Jurkat, Clone E6-1 (cell line): Measurements from ENCODE around the gene DTYMK.
A peak's percentile ranks its signal among the peaks of the same experiment; 100 is the strongest.
"Not testable (repeated sequence)": the region's sequence is repeated elsewhere in the genome, so short reads cannot be mapped to it uniquely, and the experiment has no call there.

Source experiments
- DNase-seq: peaks from one replicate; pipeline ENCODE4 v3.0.0-alpha.2; 2011; ENCODE audit warnings: low read depth, low spot score
- H3K4me3 ChIP-seq: 2 replicates; pipeline ENCODE4 v1.5.1; 2011; ENCODE audit warnings: mild to moderate bottlenecking, low read length, control low read depth, moderate library complexity

Gene DTYMK

GRCh38 chr2:241673797-241674725, 12.6 kb downstream of the DTYMK start:
- DNase-seq = no peak
- no peak overlapping the region for H3K4me3 ChIP-seq

GRCh38 chr2:241673189-241673663, 13.4 kb downstream of the DTYMK start:
- no peak overlapping the region for H3K4me3 ChIP-seq
- no peak for DNase-seq

- no peak overlapping the region for H3K4me3 ChIP-seq
- no peak for DNase-seq
These were observed 14.1 kb downstream of the DTYMK start for GRCh38 chr2:241672243-241673188.

GRCh38 chr2:241671457-241672240, 15.0 kb downstream of the DTYMK start:
- DNase-seq = no peak
- no peak overlapping the region for H3K4me3 ChIP-seq

- no peak overlapping the region for H3K4me3 ChIP-seq
- no peak for DNase-seq
These were observed 16.1 kb downstream of the DTYMK start for GRCh38 chr2:241670333-241671110.

GRCh38 chr2:241668839-241669238, 17.8 kb downstream of the DTYMK start:
- no peak overlapping the region for H3K4me3 ChIP-seq
- DNase-seq = no peak

GRCh38 chr2:241668354-241668753, 18.3 kb downstream of the DTYMK start:
- DNase-seq = no peak
- no peak overlapping the region for H3K4me3 ChIP-seq

- no peak for DNase-seq
- H3K4me3 ChIP-seq = no peak overlapping the region
These were observed 19.8 kb downstream of the DTYMK start for GRCh38 chr2:241666627-241667400.

GRCh38 chr2:241665731-241666440, 20.7 kb downstream of the DTYMK start:
- no peak for DNase-seq
- H3K4me3 ChIP-seq = no peak overlapping the region

- DNase-seq, H3K4me3 ChIP-seq: not testable (repeated sequence)
These were observed 23.9 kb downstream of the DTYMK start for GRCh38 chr2:241662731-241663130.

GRCh38 chr2:241660593-241661213, 25.9 kb downstream of the DTYMK start:
- H3K4me3 ChIP-seq = no peak overlapping the region
- DNase-seq = no peak

- DNase-seq = peak; percentile 62
These were observed 27.4 kb downstream of the DTYMK start for GRCh38 chr2:241659150-241659739.

GRCh38 chr2:241658296-241658695, 28.3 kb downstream of the DTYMK start:
- no peak for DNase-seq
- H3K4me3 ChIP-seq = no peak overlapping the region

More at GRCh38 chr2:241659150-241659739, 27.4 kb downstream of the DTYMK start:
- H3K4me3 ChIP-seq = no peak overlapping the region

- no peak for DNase-seq
- no peak overlapping the region for H3K4me3 ChIP-seq
These were observed 28.8 kb downstream of the DTYMK start for GRCh38 chr2:241657786-241658254.

GRCh38 chr2:241656190-241656741, 30.3 kb downstream of the DTYMK start:
- no peak for DNase-seq
- H3K4me3 ChIP-seq = no peak overlapping the region
